HTR-8/SVneo (cell line): ENCODE data around the gene MAP3K9.
"Not testable (repeated sequence)": the region's sequence is repeated elsewhere in the genome, so short reads cannot be mapped to it uniquely, and the experiment has no call there.

Experiments
- DNase-seq: peaks from one replicate; pipeline ENCODE4 v3.0.0; 2011; ENCODE audit warnings: low spot score, mixed read lengths; ENCODE audit not compliant: insufficient read length
- FAIRE-seq: peaks from 2 replicates; lab custom pipeline; 2011; peaks lifted over from hg19 to GRCh38; lab: Jason Lieb, UNC

MAP3K9 gene

DNA sequence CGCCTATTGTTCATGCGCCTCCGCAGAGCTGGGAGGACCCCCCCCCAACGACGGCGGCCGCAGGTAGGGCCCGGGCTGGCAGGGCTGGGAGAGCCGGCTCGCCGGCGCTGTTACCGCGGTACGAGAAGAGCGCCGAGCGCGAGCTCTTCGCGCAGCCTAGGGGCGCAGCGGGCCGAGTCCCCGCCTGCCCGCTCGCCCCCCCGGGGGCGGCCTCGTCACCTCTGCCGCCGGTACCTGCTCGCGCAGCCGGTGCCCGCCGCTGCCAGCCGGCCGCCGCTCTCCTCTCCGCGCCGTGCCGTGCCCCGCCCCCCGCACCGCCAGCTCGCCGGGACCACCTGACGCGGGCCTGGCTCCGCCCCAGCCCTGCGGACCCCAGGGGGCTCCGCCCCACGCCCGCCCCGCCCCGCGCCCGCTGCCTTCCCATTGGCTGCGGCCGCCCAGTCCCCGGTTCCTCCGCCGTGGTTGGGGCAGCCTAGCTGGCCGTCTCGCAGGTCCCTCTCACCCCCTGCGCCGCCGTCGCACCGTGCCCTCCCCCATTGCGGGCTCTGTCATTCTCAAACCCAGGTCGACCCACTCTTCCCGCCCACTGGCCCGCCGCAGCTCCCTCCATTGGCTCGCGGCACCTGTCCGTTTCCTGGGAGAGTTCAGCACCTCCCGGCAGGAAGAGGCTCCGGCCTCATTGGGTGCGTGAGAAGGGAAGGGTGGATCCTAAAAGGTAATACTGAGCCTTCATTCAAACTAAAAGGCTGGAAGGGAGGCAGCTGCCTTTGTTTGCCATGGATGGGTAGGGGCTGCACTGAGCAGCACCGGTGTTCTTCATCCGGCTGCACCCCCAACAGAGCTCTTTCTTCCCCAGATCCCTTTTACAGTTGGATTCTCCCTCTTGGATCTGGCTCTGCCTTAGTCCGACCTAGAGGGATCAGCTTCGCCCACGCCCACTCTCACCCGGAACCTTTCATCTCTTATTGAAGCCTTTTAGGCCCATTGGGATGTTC lies at the start of gene MAP3K9:
Gene MAP3K9, minus strand, starts transcription at position 289 of the 995 bp plus-strand sequence. CDS start 342 bp downstream, outside the sequence.
- peak; percentile 100 for FAIRE-seq

DNA sequence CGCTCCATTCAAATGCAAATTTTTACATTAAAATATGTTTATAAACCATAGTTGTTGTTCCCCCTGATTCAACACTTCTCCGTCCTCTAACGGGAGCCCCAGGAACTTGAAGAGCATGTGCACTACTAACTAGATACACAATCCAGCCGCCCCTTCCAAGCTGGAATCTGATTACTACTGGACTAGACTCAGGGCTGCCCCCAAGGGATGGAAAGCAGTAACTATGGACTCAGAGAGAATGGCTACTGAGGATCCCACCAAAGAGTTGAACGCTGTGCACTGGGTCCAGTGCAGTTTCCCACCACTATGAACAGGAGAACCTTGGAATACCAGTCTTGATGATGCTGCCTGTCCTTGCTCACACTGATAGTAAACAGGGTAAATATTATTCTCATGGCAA lies 49.3 kb upstream of the MAP3K9 start:
- DNase-seq (no peak), FAIRE-seq (peak; percentile 76)

More for the DNA sequence above, at the start of gene MAP3K9:
- DNase-seq, result peak; percentile 100

DNA sequence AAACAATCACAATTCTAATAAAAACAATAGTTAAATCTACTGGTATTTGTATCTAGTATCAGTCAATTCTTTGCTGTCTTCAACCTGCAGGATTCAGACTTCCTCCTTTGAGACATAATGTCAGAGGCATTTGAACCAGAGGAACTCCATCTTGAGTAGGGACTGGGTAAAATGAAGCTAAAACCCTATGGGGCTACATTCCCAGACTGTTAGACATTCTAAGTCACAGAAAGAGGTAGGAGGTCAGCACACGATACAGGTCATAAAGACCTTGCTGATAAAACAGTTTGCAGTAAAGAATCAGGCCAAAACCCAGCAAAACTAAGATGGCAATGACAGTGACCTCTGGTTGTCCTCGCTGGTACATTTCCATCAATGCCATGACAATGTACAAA lies 48.2 kb upstream of the MAP3K9 start:
- DNase-seq (no peak), FAIRE-seq (peak; percentile 68)

DNA sequence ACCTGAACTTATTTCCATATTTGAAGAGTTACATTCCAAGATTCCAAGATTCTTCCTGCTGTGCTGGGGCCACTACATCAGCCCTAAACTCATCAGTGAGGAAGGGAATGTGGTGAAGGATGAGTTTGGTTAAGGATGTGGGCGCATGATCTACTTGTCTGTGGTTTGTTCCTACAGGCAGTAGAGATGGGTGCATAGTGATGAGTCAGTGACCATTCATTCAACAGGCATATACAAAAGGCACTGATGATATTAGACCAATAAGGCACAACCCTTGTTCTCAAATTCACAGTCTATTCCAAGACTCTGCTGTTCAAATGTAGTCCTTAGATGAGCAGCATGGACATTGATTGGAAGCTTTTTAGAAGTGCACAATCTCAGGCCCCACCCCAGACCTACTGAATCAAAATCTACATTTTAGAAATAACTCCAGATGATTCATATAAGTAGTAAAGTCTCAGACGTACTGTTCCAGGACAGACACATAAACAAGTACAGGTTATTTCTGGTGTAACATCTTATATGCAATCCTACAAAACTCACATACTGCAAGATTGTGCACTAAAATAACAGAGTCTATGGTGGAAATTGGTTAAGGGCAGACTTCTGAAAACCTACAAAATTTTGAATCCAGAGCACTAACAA lies 47.7 kb upstream of the MAP3K9 start:
- DNase-seq (peak; percentile 77), FAIRE-seq (peak; percentile 99)

DNA sequence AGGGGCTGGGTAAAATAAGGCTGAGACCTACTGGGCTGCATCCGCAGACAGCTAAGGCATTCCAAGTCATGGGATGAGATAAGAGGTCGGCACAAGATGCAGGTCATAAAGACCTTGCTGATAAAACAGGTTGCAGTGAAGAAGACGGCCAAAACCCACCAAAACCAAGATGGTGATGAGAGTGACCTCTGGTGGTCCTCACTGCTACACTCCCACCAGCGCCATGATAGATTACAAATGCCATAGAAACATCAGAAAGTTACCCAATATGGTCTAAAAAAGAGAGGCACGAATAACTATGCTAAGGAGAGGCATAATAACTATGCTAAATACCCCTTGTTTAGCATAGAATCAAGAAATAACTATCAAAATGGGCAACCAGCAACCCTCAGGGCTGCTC lies 46.2 kb upstream of the MAP3K9 start:
- FAIRE-seq, result no peak
- DNase-seq, result no peak

DNA sequence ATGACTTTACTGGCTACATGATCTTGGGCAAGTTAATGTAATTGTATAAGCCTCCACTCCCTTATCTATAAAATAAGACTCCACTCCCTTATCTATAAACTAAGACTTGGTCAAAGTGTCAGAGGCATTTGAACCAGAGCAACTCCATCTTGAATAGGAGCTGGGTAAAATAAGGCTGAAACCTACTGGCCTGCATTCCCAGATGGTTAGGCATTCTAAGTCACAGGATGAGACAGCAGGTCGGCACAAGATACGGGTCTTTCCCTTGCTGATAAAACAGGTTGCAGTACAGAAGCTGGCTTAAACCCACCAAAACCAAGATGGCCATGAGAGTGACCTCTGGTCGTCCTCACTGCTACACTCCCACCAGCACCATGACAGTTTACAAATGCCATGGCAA lies 44.3 kb upstream of the MAP3K9 start:
- peak; percentile 52 for FAIRE-seq
- DNase-seq, result not testable (repeated sequence)

DNA sequence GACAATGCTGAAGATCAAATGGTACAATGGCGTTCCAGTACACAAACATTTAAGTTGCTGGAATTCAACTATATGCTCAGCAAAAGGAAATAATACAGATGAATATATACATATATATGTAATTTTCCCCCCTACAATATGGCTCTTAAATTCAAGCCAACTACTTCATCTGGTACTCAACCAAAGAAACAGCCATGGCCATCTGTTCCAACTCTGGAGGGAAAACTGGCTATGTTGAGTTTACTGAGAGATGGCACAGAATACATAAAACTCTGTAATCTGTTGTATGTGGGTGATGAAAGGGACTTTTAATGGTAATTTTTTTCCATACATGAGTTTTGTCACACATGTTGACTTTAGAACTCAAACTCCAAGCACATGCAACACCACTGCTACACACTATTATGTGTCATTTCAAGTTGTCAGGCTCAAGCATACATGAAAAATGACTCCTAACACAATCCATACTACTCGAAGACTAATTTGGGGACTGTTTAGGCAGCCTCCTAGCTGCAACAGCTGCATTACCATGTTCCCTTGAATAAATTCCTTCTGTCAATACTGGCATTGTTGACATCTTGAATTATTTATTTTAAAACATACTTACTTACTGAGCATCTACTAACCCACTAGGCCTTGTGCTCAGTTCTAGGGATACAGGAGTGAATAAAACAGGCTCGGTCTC lies 38.2 kb upstream of the MAP3K9 start:
- DNase-seq (no peak), FAIRE-seq (peak; percentile 52)

DNA sequence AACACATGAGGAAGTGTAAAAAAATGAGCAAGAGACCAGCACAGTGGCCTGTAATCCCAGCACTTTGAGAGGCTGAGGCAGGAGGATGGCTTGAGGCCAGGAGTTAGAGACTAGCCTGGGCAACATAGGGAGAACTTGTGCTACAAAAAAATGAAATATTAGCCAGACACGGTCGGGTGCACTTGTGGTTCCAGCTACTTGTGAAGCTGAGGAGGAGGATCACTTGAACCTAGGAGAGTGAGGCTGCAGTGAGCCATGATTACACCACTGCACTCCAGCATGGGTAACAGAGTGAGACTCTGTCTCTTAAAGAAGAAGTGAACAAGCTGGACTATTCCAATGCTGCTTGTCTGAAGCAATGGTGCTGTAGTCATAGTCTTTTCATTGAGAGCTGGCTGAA lies 36.3 kb upstream of the MAP3K9 start:
- FAIRE-seq, result peak; percentile 23
- DNase-seq, result no peak

DNA sequence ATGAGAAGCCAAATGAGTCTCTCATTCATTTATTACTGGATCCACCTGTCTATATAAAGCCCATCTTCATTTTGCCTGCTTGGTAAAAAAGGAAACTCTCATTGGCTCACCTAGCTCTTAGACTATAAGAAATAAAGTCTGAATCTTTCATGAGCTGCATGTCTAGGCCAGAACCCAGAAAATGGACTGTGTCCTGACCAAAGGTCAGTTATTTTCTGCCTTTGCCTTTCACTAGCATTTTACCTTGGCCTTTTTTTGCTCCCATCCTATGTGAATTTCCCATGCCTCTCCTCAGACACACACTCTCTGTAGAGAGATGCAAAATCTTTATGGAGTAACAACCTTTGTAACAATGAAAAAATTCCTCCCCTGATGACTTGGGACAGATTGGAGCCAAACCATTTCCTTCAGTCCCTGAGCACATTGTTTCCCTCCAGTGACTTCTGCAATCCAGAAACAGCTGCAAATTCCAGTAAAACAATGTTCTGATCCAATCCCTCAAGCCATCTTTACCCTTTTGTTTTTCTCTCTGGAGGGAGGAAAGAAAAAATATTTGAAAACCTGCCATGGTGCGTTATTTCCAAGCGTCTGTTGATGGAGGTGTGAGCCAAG lies 33.6 kb upstream of the MAP3K9 start:
- no peak for DNase-seq
- no peak for FAIRE-seq

DNA sequence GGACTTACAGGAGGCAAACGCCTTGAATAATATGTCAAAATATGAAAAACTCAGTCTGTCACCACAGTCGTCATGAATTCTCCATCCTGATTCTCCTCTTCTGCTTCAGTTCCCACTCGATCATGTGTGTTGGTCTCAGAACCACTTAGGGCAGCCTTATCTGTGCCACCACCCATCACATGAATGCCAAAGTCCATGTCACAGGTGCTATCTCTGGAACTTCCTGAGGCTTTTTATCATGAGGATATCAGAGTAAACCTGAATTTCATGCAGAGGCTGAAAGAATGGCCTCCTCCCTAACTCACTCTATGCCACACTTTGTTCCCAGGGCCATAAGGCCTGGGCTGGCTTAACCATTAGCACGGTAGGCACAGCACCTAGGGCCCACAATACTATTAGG lies 28.8 kb upstream of the MAP3K9 start:
- peak; percentile 85 for FAIRE-seq
- no peak for DNase-seq

DNA sequence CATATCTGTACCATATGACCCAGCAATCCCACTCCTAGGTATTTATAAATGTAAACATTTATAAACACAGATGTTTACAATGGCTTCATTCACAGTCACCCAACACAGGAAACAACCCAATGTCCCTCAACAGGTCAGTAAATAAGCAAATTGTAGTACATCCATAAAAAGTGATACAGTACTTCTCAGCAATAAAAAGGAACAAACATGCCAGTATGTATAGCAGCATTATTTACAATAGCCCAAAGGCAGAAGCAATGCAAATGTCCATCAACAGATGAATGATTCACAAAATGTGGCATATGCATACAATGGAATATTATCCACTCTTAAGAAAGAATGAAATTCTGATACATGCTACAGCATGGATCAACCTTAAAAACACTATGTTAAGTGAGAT lies 27.6 kb upstream of the MAP3K9 start:
- DNase-seq (no peak), FAIRE-seq (no peak)

DNA sequence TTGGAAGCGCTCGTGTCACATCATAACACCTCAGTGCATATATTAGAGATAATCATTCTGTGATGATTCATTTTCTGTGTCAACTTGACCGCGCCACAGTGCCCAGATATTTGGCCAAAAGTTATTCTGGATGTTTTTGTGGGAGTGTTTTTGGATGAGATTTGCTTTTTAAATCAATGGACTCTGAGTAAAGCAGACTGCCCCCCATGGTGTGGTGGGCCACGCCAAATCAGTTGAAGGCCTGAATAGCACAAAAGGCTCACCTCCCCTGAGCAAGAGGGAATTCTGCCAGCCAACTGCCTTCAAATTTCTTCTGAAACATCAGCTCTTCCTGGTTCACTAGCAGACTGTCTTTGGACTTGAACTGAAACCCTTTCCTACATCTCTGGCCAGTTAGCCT lies 24.6 kb upstream of the MAP3K9 start:
- FAIRE-seq, result no peak
- DNase-seq, result no peak

DNA sequence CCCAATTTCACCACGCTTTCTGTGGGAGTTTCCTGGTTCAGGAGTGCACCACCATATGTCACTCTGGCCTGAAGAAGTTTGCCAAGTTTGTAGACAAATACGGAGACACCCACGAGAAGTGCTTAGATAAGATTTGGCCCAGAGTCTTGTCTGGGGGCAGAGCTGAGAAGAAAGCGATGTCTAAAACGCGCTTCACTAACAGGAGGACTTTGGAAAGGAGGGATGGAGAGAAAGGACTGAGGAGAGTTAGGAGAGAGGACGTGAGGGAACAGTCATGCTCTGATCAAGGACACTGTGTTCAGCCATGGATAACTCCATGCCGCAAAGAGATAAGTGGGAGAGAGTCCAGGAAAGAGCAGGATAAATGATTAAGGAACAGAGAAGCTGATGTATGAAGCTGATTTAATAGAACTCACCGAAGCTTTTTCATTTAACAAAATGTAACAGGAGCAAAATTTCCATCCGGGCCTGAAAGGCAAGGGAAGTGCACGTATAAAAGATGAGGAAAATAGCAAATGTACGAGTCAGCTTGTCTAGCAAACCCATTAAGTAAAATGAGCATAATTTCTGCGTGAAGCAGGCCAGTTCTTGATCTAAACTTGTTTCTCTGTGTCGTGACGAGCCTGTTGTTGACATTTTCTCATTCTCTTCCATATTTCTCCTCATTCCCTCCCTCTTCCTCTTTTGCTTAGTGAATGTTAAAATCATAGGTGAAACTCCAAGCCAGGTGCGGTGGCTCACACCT lies 23.4 kb upstream of the MAP3K9 start:
- peak; percentile 90 for FAIRE-seq
- no peak for DNase-seq

DNA sequence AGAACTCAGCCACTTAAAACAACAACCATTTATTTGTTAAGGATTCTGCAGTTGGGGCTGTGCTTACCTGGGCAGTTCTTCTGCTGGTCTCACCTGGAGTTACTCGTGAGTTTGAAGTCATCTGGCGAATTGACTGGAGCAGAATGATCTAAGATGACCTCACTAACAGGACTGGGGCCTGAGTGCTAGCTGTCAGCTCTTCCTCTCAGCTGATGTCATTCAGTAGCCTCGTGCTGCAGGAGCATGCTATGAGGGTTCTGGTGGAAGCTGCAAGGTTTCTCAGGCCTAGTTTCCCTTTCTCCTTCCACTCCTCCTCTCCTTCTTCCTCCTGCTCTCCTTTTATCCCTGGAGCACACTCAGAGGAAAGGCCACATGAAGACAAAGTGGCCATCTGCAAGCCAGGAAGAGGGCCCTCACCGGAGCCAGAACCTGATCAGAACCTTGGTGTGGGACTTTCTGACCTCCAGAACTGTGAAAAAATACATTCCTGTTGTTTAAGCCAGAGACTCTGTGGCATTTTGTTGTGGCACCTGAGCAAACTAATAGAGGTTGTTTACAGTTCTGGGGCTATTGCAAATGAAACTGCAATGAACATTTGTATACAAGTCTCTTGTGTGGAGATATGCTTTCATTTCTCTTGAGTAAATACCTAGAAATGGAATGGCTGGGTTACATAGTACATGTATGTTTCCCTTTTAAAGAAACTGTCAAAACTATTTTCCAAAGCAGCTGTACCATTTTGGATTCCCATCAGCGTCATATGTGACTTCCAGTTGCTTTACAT lies 21.9 kb upstream of the MAP3K9 start:
- FAIRE-seq, result peak; percentile 83

DNA sequence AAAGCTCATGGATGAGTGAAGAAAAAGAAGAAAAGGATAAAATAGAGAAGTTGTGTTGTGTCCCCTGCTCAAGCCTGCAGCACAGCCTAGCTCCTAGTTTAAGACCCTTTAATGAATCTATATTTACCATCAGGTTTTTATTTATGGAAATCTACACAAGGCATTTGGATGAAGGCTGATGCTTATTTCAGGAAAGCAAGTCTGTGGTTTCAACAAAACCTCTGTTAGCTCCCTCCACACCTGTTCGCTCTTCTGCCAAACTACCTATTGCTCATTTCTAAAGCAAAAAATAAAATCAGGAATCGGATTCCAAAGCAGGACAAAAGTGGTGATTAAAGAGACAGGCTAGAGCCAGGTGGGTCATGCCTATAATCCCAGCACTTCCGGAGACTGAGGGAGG lies 18.9 kb upstream of the MAP3K9 start:
- DNase-seq (no peak), FAIRE-seq (no peak)

More for the DNA sequence above, 21.9 kb upstream of the MAP3K9 start:
- no peak for DNase-seq

DNA sequence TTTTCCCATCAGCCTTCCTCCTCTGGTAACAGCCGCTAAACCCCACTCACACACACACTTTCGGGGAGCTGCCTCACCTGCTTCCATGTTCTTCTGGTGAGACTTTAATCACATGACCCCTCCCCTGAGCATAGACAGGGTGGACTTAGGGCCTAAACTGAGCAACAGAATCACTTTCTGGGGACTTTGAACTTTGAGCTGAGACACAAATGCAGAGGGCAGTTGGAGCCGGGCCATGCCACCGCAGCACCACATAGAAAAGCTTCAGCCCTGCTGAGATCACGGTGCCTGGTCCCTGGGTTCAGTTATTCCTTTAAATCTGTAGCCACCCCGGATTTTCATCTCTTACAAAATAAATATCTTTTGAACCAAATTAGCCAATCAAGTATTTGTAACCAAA lies 18.4 kb upstream of the MAP3K9 start:
- FAIRE-seq, result no peak
- no peak for DNase-seq

DNA sequence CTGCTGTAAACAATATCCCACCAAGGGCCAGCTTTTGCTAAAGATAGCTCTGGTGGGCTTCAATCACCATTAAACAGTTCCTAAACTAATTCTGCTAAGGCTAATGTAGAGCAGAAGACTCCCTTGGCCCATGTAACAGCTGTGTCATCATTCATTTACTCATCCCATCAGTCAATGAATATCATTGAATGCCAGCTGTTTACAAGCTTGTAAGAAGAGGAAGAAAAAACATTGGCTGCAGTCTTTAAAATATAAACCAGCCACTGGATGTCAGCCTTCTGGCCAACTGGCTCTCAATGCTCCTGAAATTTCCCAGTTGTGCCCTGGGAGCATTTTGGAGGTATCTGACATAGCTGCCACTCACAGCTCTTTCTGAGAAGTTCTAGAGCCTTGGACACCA lies 18.0 kb upstream of the MAP3K9 start:
- FAIRE-seq, result peak; percentile 89
- no peak for DNase-seq

DNA sequence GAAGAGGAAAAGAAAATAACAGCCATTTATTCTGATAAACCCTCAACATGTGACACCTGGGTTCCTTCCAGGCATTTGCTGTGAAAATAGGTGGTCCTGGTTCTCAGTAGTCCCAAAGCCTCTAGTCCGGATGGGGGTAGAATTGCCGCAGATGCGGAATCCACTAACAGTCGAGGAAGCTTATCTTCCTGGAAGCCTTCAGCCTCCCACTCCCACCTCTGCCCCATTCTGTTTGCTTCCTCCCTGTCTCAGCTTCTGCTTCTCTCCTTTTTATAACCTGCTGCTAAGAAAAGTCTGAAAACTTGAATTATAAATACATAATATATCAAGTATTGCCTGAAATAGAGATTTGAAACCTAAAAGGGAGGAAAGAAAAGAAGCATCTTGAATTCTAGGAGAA lies 14.0 kb upstream of the MAP3K9 start:
- FAIRE-seq, result no peak
- DNase-seq, result no peak
